ENCODE measurements around the gene BCHE.

DNA sequence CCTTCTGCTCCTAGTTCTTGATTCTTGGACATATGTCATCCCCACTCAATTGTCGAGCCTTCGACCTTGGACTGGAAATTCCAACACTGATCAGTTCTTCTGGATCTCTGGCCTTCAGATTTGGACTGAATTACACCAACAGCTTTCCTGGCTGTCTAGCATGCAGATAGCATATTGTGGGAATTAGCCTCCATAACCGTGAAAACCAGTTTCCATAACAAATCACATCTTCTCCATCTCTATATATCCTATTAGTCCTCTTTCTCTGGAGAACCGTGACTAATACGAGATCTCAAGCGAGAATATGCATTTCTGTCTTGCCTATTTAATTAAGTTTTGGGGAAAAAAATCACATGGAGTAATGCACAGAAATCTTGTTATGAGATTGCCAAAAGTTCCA lies 8.8 kb upstream of the BCHE start:
- TF ChIP-seq CTCF (conservative IDR thresholded peaks at IDR 0.05 in 1 of 2, IDR thresholded peaks at IDR 0.05 in 1 of 2; ENCODE audit: low read depth in 1 of 2, low read length in 2 of 2), result no peak
- no peak for TF ChIP-seq EZH2 (IDR thresholded peaks at IDR 0.05; ENCODE audit: low read length, missing control alignments)

Data from fibroblast of lung (primary cell).